T-helper 22 cell (primary cell): ENCODE measurements around the gene WAPL.
"Not testable (repeated sequence)": the region's sequence is repeated elsewhere in the genome, so short reads cannot be mapped to it uniquely, and the experiment has no call there.

Experiments used
- DNase-seq: peaks from one replicate; pipeline ENCODE4 v3.0.0-alpha.2; 2020; ENCODE audit warnings: low read depth

Gene WAPL

GRCh38 chr10:86521678-86522509, at the start of gene WAPL:
WAPL (minus strand) TSS chr10:86521792; CDS start chr10:86518069, 3,723 bp downstream.
- peak; percentile 90 for DNase-seq

GRCh38 chr10:86569335-86569734, 47.7 kb upstream of the WAPL start:
- no peak for DNase-seq

GRCh38 chr10:86566518-86566917, 44.9 kb upstream of the WAPL start:
- not testable (repeated sequence) for DNase-seq

- DNase-seq: not testable (repeated sequence)
Observed at GRCh38 chr10:86563338-86563737, 41.7 kb upstream of the WAPL start.

- DNase-seq: not testable (repeated sequence)
Observed at GRCh38 chr10:86558695-86559094, 37.1 kb upstream of the WAPL start.

GRCh38 chr10:86556933-86557649, 35.5 kb upstream of the WAPL start:
- DNase-seq: no peak

- DNase-seq: no peak
Observed at GRCh38 chr10:86556532-86556931, 34.9 kb upstream of the WAPL start.

GRCh38 chr10:86553639-86554038, 32.0 kb upstream of the WAPL start:
- no peak for DNase-seq

GRCh38 chr10:86553213-86553612, 31.6 kb upstream of the WAPL start:
- DNase-seq: no peak

- no peak for DNase-seq
Observed at GRCh38 chr10:86547296-86547695, 25.7 kb upstream of the WAPL start.

GRCh38 chr10:86545101-86545500, 23.5 kb upstream of the WAPL start:
- DNase-seq: no peak

GRCh38 chr10:86540016-86540415, 18.4 kb upstream of the WAPL start:
- no peak for DNase-seq

GRCh38 chr10:86538547-86538946, 17.0 kb upstream of the WAPL start:
- DNase-seq: no peak

GRCh38 chr10:86538040-86538439, 16.4 kb upstream of the WAPL start:
- DNase-seq: not testable (repeated sequence)

- peak; percentile 29 for DNase-seq
Observed at GRCh38 chr10:86536294-86536861, 14.8 kb upstream of the WAPL start.

GRCh38 chr10:86535132-86535882, 13.7 kb upstream of the WAPL start:
- peak; percentile 10 for DNase-seq

GRCh38 chr10:86533328-86533727, 11.7 kb upstream of the WAPL start:
- DNase-seq: no peak

- DNase-seq: not testable (repeated sequence)
Observed at GRCh38 chr10:86528736-86529135, 7.1 kb upstream of the WAPL start.

- DNase-seq: no peak
Observed at GRCh38 chr10:86526606-86527005, 5.0 kb upstream of the WAPL start.

GRCh38 chr10:86525713-86526112, 4.1 kb upstream of the WAPL start:
- DNase-seq: not testable (repeated sequence)

GRCh38 chr10:86524225-86524962, 2.8 kb upstream of the WAPL start:
- no peak for DNase-seq
